GM23338 (cell line): ENCODE data around the gene TMSB4Y.
A peak's percentile ranks its signal among the peaks of the same experiment; 100 is the strongest.

ENCODE experiments used
- POLR2AphosphoS5 ChIP-seq: IDR thresholded peaks from 2 replicates; pipeline ENCODE4 v1.6.1; 2016; ENCODE audit warnings: antibody characterized with exemption, low read depth
- TF ChIP-seq, protein P1 (sequence below), 2 experiments: fragments of 200-600 bp in 1 of 2; sonication (generic) in 1 of 2; conservative IDR thresholded peaks; 2 replicates each; pipeline versions ENCODE4 v1.5.1 to v1.6.1; 2016 to 2017; ENCODE audit warnings: antibody characterized with exemption in 2 of 2, low read depth in 2 of 2, mild to moderate bottlenecking in 2 of 2, moderate library complexity in 1 of 2

DNA sequence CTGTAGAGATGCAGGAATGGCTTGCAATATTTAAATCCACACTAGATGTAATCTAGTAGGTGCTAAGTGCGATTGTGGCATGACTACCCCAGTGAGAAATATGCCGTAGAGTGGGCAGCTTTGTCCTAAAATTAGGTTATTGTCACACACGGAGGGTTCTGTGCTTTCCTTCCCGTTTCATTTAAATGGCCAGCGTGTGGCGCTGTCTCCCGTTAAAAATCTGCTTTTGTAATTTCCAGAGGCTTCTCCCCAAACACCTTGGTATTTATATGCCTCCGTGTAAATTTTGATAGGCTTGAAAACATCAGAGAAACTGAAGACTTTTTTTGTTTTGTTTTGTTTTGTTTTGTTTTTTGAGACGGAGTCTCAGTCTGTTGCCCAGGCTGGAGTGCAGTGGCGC is 34.9 kb downstream of the TMSB4Y start:
- TF ChIP-seq, protein P1, sequence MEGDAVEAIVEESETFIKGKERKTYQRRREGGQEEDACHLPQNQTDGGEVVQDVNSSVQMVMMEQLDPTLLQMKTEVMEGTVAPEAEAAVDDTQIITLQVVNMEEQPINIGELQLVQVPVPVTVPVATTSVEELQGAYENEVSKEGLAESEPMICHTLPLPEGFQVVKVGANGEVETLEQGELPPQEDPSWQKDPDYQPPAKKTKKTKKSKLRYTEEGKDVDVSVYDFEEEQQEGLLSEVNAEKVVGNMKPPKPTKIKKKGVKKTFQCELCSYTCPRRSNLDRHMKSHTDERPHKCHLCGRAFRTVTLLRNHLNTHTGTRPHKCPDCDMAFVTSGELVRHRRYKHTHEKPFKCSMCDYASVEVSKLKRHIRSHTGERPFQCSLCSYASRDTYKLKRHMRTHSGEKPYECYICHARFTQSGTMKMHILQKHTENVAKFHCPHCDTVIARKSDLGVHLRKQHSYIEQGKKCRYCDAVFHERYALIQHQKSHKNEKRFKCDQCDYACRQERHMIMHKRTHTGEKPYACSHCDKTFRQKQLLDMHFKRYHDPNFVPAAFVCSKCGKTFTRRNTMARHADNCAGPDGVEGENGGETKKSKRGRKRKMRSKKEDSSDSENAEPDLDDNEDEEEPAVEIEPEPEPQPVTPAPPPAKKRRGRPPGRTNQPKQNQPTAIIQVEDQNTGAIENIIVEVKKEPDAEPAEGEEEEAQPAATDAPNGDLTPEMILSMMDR (conservative IDR thresholded peaks at IDR 0.05; ENCODE audit: low read depth in 2 of 2): peak; percentile 59 to 66
- TF ChIP-seq POLR2AphosphoS5: no peak
